HCT116 (cell line): ENCODE results near the gene VRK1. TPM values are rescaled to one million over a fixed set of nuclear protein-coding genes. Genes with fewer than 3 reads are reported as not detected.
A peak's percentile ranks its signal among the peaks of the same experiment; 100 is the strongest.

Source experiments
- ATAC-seq: fragments of 200-7000 bp; cut with Tn5 transposase; 2 replicates; pipeline ENCODE4 v1.9.1; 2020; ENCODE audit warnings: mild to moderate bottlenecking, moderate library complexity
- BruUV-seq: library from RNA; stranded (reverse); fragments of 400-500 nt; replicated peaks from 2 replicates; lab custom pipeline; 2021; lab: Mats Ljungman, UMichigan
- CTCF ChIA-PET: fragments of 300-600 bp; sonication (Branson Sonifier 250); formaldehyde crosslinking; loops from one replicate; lab custom pipeline; 2021; ENCODE audit warnings: antibody characterized with exemption; lab: Charles Lee
- POLR2A ChIA-PET: fragments of 300-600, 350-600 bp; sonication (Branson Sonifier 250); formaldehyde crosslinking; loops from one replicate; lab custom pipeline; 2021; ENCODE audit warnings: antibody characterized with exemption; lab: Charles Lee
- RAD21 ChIA-PET, 2 experiments: fragments of 300-600 bp; sonication (Branson Sonifier 250); formaldehyde crosslinking; loops; one replicate each; lab custom pipeline; 2023; ENCODE audit warnings: low total read pairs in 2 of 2; ENCODE audit not compliant: uncharacterized antibody in 2 of 2, unreplicated experiment in 2 of 2, low non-redundant PET in 1 of 2; lab: Charles Lee
- DNase-seq: peaks from one replicate; pipeline ENCODE4 v3.0.0-alpha.2; 2010; ENCODE audit warnings: low read depth, low spot score
- H2AFZ ChIP-seq: fragments of 200-600 bp; shearing (Covaris generic), sonication (generic); 2 replicates; pipeline ENCODE4 v1.6.1; 2017; ENCODE audit warnings: low read depth, mixed run types, mixed read lengths, antibody characterized with exemption, low read length; ENCODE audit not compliant: poor library complexity, severe bottlenecking
- H3K27ac ChIP-seq: 2 replicates; pipeline ENCODE4 v1.5.1; 2012; ENCODE audit warnings: low read depth, low read length
- H3K27me3 ChIP-seq: fragments of 200-600 bp; sonication (generic); 2 replicates; pipeline ENCODE4 v1.6.1; 2016; ENCODE audit warnings: mixed run types, low read length, mixed read lengths; ENCODE audit not compliant: insufficient read depth
- H3K36me3 ChIP-seq, 2 experiments: fragments of 200-500 bp in 1 of 2; fragments of 200-600 bp in 1 of 2; sonication (Bioruptor generic) in 1 of 2; sonication (generic) in 1 of 2; 2 replicates each; pipeline versions ENCODE4 v1.5.1 to v1.6.1; 2014 to 2016; ENCODE audit warnings: low read length in 2 of 2, inconsistent platforms in 1 of 2, mixed read lengths in 1 of 2, mixed run types in 1 of 2; ENCODE audit not compliant: insufficient read depth in 2 of 2, control insufficient read depth in 1 of 2
- H3K4me1 ChIP-seq, 2 experiments: fragments of 200-600 bp in 1 of 2; sonication (generic) in 1 of 2; 2 replicates each; pipeline versions ENCODE4 v1.5.1 to v1.6.1; 2012 to 2017; ENCODE audit warnings: low read length in 2 of 2, inconsistent platforms in 1 of 2, mild to moderate bottlenecking in 1 of 2, mixed read lengths in 1 of 2, mixed run types in 1 of 2, moderate library complexity in 1 of 2; ENCODE audit not compliant: insufficient read depth in 2 of 2, control insufficient read depth in 1 of 2
- H3K4me2 ChIP-seq: fragments of 200-600 bp; sonication (generic); 2 replicates; pipeline ENCODE4 v1.6.1; 2017; ENCODE audit warnings: mixed run types, low read length, mixed read lengths
- H3K4me3 ChIP-seq, 2 experiments: fragments of 200-600 bp in 1 of 2; sonication (generic) in 1 of 2; replicated peaks in 1 of 2; 2 replicates each; pipeline ENCODE4 v1.5.1; 2011 to 2016; ENCODE audit warnings: low read length in 2 of 2, control low read depth in 1 of 2, low read depth in 1 of 2, mild to moderate bottlenecking in 1 of 2, mixed read lengths in 1 of 2, mixed run types in 1 of 2
- H3K79me2 ChIP-seq: fragments of 200-600 bp; sonication (generic); 2 replicates; pipeline ENCODE4 v1.6.1; 2017; ENCODE audit warnings: mild to moderate bottlenecking, mixed run types, low read length, moderate library complexity, mixed read lengths; ENCODE audit not compliant: insufficient read depth
- H3K9ac ChIP-seq: fragments of 200-600 bp; sonication (generic); 2 replicates; pipeline ENCODE4 v1.6.1; 2016; ENCODE audit warnings: low read length, mixed read lengths
- H3K9me2 ChIP-seq: fragments of 200-600 bp; sonication (generic), shearing (Covaris generic); 2 replicates; pipeline ENCODE4 v1.6.1; 2017; ENCODE audit warnings: mixed run types, mild to moderate bottlenecking, moderate library complexity; ENCODE audit not compliant: insufficient read depth
- H3K9me3 ChIP-seq, 2 experiments: fragments of 200-500 bp in 1 of 2; fragments of 200-600 bp in 1 of 2; sonication (Bioruptor generic) in 1 of 2; sonication (generic) in 1 of 2; 2 replicates each; pipeline ENCODE4 v1.6.1; 2014 to 2017; ENCODE audit warnings: low read length in 2 of 2, mixed read lengths in 2 of 2, inconsistent platforms in 1 of 2, low read depth in 1 of 2, mild to moderate bottlenecking in 1 of 2, mixed run types in 1 of 2, moderate library complexity in 1 of 2; ENCODE audit not compliant: control insufficient read depth in 1 of 2, insufficient read depth in 1 of 2
- H4K20me1 ChIP-seq: fragments of 200-600 bp; sonication (generic), shearing (Covaris generic); 2 replicates; pipeline ENCODE4 v1.6.1; 2017; ENCODE audit warnings: mixed run types, mild to moderate bottlenecking, moderate library complexity; ENCODE audit not compliant: insufficient read depth
- ATF3 ChIP-seq: IDR thresholded peaks from 2 replicates; pipeline ENCODE4 v1.6.1; 2012
- CBX3 ChIP-seq: IDR thresholded peaks from 2 replicates; pipeline ENCODE4 v1.6.1; 2012; ENCODE audit warnings: low read depth
- CTCF ChIP-seq, 3 experiments: fragments of 200-600 bp in 1 of 3; sonication (generic) in 1 of 3; IDR thresholded peaks in 2 of 3; conservative IDR thresholded peaks in 1 of 3; 2 replicates each; pipeline ENCODE4 v1.5.1; 2012 to 2017; ENCODE audit warnings: low read depth in 2 of 3, low read length in 2 of 3, antibody characterized with exemption in 1 of 3, borderline replicate concordance in 1 of 3, control low read depth in 1 of 3, mild to moderate bottlenecking in 1 of 3, mixed read lengths in 1 of 3, mixed run types in 1 of 3, moderate library complexity in 1 of 3; ENCODE audit not compliant: insufficient read depth in 1 of 3
- EGR1 ChIP-seq: IDR thresholded peaks from 2 replicates; pipeline ENCODE4 v1.6.1; 2012; ENCODE audit warnings: low read depth
- EZH2 ChIP-seq: fragments of 200-600 bp; sonication (generic); IDR thresholded peaks from 2 replicates; pipeline ENCODE4 v1.6.1; 2017; ENCODE audit warnings: antibody characterized with exemption, mixed run types
- EZH2phosphoT487 ChIP-seq: fragments of 200-600 bp; IDR thresholded peaks from 2 replicates; pipeline ENCODE4 v1.6.1; 2018; ENCODE audit warnings: antibody characterized with exemption, borderline replicate concordance
- FOSL1 ChIP-seq: IDR thresholded peaks from 2 replicates; pipeline ENCODE4 v1.6.1; 2012; ENCODE audit warnings: low read depth
- REST ChIP-seq: IDR thresholded peaks from 2 replicates; pipeline ENCODE4 v1.6.1; 2012; ENCODE audit warnings: low read depth
- SIN3A ChIP-seq: IDR thresholded peaks from 2 replicates; pipeline ENCODE4 v1.6.1; 2012; ENCODE audit warnings: low read depth
- SP1 ChIP-seq: IDR thresholded peaks from 2 replicates; pipeline ENCODE4 v1.6.1; 2012; ENCODE audit warnings: low read depth
- TCF7L2 ChIP-seq: IDR thresholded peaks from 2 replicates; pipeline ENCODE4 v1.7.0; 2011; ENCODE audit warnings: borderline replicate concordance, inconsistent platforms; ENCODE audit not compliant: insufficient read depth, insufficient read length; ENCODE audit errors: extremely low read depth
- ZFX ChIP-seq: fragments of 450-650 bp; IDR thresholded peaks from 2 replicates; pipeline ENCODE4 v1.6.1; 2017
- intact Hi-C: fragments of 100-400 bp; cut with micrococcal nuclease; formaldehyde crosslinking; loops from 2 replicates; pipeline ENCODE4 v1.10.0; 2022
- total RNA-seq: library from RNA; stranded (reverse); gene quantifications from one replicate; pipeline ENCODE4 v1.2.1, GENCODE V29; 2021; ENCODE audit not compliant: unreplicated experiment

The VRK1 gene
- total RNA-seq, 1 experiment from 2014 or later, result 51.4 TPM

GRCh38 chr14:96762650-96763049, 34.5 kb upstream of the VRK1 start:
- ChIA-PET POLR2A (interaction anchor here (0.7 kb wide), 1 partner anchor 9 kb away, joined by 4 read pairs; no protein-coding TSS in a partner anchor), CTCF (interaction anchor here (1.1 to 1.3 kb wide), 2 partner anchors 21 to 90 kb away, joined by 3 to 7 read pairs; no protein-coding TSS in a partner anchor), RAD21 (no interaction called here)
- H3K4me1 ChIP-seq, result peaks cover 0 to 4% of the 10 kb centered on the region in 2 experiments; a peak in 2 of 4 replicates
- H3K27ac ChIP-seq, result no peak overlapping the region
- no TSS peak for BruUV-seq
- DNase-seq, result peak; percentile 80
- peak; percentile 100 for ATAC-seq
- TF ChIP-seq SP1, result peak; percentile 87
- TF ChIP-seq EZH2phosphoT487, result no peak
- TF ChIP-seq TCF7L2, result no peak
- H3K4me3 ChIP-seq, result peak overlapping the region; percentile 19 to 42
- H3K9me3 ChIP-seq, result no peaks in the 10 kb centered on the region
- no peak overlapping the region for H3K9ac ChIP-seq
- H3K9me2 ChIP-seq, result no peaks in the 10 kb centered on the region
- no peaks in the 10 kb centered on the region; the same call in 1 of the 2 replicates for H3K27me3 ChIP-seq
- H3K36me3 ChIP-seq, result no peaks in the 10 kb centered on the region
- intact Hi-C loops, result no loop called here
- H4K20me1 ChIP-seq, result no peaks in the 10 kb centered on the region
- H2AFZ ChIP-seq, result peak overlapping the region; percentile 89
- no peaks in the 10 kb centered on the region for H3K79me2 ChIP-seq
- peak overlapping the region; percentile 65 for H3K4me2 ChIP-seq

- Histone ChIP-seq H3K27ac (no peak overlapping the region), H3K9me3 (no peaks in the 10 kb centered on the region), H3K9me2 (no peaks in the 10 kb centered on the region), H3K4me2 (no peak overlapping the region), H3K27me3 (peaks cover 3% of the 10 kb centered on the region; the same call in 1 of the 2 replicates), H3K79me2 (no peaks in the 10 kb centered on the region), H3K4me3 (no peak overlapping the region), H3K9ac (no peak overlapping the region), H2AFZ (no peak overlapping the region), H3K4me1 (peaks cover 0 to 4% of the 10 kb centered on the region in 2 experiments; a peak in 2 of 4 replicates), H4K20me1 (no peaks in the 10 kb centered on the region), H3K36me3 (no peaks in the 10 kb centered on the region)
- DNase-seq (no peak), ATAC-seq (no peak)
- intact Hi-C loops, result no loop called here
- BruUV-seq, result no TSS peak
- CTCF ChIA-PET, result no interaction called here
- RAD21 ChIA-PET, result no interaction called here
- TF ChIP-seq FOSL1 (no peak), EGR1 (no peak), REST (no peak), EZH2 (no peak), CBX3 (no peak), SIN3A (no peak), ATF3 (no peak), CTCF (IDR thresholded peaks at IDR 0.05 in 2 of 3, conservative IDR thresholded peaks at IDR 0.05 in 1 of 3; ENCODE audit: borderline replicate concordance in 1 of 3, insufficient read depth in 1 of 3, low read depth in 2 of 3, low read length in 2 of 3) (no peak), ZFX (no peak), EZH2phosphoT487 (no peak), TCF7L2 (no peak)
- POLR2A ChIA-PET, result no interaction called here
These were observed 33.2 kb upstream of the VRK1 start for GRCh38 chr14:96764012-96764411.
